ENCODE measurements around the gene DOCK11.

DNA sequence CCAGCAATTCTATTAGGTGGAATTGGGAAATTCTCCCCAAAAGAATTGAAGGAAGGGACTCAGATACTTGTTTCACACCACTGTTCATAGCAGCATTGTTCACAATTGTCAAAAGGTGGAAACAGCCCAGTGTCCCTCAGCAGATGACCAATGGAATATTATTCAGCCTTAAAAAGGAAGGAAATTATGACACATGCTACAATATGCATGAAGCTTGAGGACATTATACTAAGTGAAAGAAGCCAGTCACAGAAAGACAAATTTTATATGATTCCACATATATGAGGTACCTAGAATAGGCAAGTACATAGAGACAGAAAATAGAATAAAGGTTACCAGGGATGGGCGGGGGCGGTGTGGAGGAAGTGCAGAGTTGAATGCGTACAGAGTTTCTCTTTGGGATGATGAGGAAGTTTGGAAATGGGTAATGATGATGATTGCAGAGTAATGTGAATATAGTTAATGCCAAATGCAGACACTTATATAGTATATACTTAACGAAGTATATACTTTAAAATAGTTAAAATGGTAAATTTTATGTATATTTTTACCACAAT lies 29.6 kb downstream of the DOCK11 start:
- TF ChIP-seq, protein P1, sequence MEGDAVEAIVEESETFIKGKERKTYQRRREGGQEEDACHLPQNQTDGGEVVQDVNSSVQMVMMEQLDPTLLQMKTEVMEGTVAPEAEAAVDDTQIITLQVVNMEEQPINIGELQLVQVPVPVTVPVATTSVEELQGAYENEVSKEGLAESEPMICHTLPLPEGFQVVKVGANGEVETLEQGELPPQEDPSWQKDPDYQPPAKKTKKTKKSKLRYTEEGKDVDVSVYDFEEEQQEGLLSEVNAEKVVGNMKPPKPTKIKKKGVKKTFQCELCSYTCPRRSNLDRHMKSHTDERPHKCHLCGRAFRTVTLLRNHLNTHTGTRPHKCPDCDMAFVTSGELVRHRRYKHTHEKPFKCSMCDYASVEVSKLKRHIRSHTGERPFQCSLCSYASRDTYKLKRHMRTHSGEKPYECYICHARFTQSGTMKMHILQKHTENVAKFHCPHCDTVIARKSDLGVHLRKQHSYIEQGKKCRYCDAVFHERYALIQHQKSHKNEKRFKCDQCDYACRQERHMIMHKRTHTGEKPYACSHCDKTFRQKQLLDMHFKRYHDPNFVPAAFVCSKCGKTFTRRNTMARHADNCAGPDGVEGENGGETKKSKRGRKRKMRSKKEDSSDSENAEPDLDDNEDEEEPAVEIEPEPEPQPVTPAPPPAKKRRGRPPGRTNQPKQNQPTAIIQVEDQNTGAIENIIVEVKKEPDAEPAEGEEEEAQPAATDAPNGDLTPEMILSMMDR (IDR thresholded peaks at IDR 0.05; ENCODE audit: low read depth, low read length) = no peak
- TF ChIP-seq POLR2A (IDR thresholded peaks at IDR 0.05; ENCODE audit: extremely low read depth, insufficient read length) (no peak), MYC (IDR thresholded peaks at IDR 0.05; ENCODE audit: low read depth, low read length) (no peak)

Data from NB4 (cell line).